Prostate gland (tissue), 2 donors: ENCODE measurements around the gene DDX41. TPM values are rescaled to one million over a fixed set of nuclear protein-coding genes. Genes with fewer than 3 reads are reported as not detected.

Experiments
- DNase-seq: peaks from one replicate; pipeline ENCODE4 v3.0.0-alpha.2; 2019; ENCODE audit warnings: low spot score
- H3K27ac ChIP-seq, 2 donors: fragments of 200-600 bp; sonication (generic); 2 replicates each; pipeline ENCODE4 v1.5.1; 2017 to 2019
- H3K27me3 ChIP-seq: fragments of 200-600 bp; sonication (generic); replicated peaks from 2 replicates; pipeline ENCODE4 v1.5.1; 2019; ENCODE audit not compliant: insufficient read depth
- H3K36me3 ChIP-seq, 2 donors: fragments of 200-600 bp; sonication (generic); 1 replicate in 1 of 2; 2 replicates in 1 of 2; pipeline versions ENCODE4 v1.5.1 to v1.8.1; 2017 to 2019
- H3K4me1 ChIP-seq: fragments of 200-600 bp; sonication (generic); replicated peaks from 2 replicates; pipeline ENCODE4 v1.5.1; 2019
- H3K4me3 ChIP-seq, 2 donors: fragments of 200-600 bp; sonication (generic); 2 replicates each; pipeline ENCODE4 v1.5.1; 2017 to 2019
- H3K9me3 ChIP-seq: fragments of 200-600 bp; sonication (generic); 2 replicates; pipeline ENCODE4 v1.5.1; 2017
- CTCF ChIP-seq, 4 experiments: fragments of 200-600 bp in 2 of 4; fragments of 450-650 bp in 2 of 4; sonication (generic) in 2 of 4; IDR thresholded peaks; 1 replicate in 3 of 4; 2 replicates in 1 of 4; pipeline ENCODE4 v1.5.1; 2016 to 2019; ENCODE audit warnings: antibody characterized with exemption in 4 of 4, mild to moderate bottlenecking in 2 of 4, moderate library complexity in 2 of 4
- POLR2A ChIP-seq: fragments of 450-650 bp; IDR thresholded peaks from one replicate; pipeline ENCODE4 v1.6.1; 2016; ENCODE audit warnings: antibody characterized with exemption, mild to moderate bottlenecking
- POLR2AphosphoS5 ChIP-seq: sonication (generic); formaldehyde crosslinking; IDR thresholded peaks from one replicate; pipeline ENCODE4 v1.6.1; 2017; ENCODE audit warnings: antibody characterized with exemption
- WGBS: methylation state at CpG from one replicate; pipeline ENCODE4 v1.1.5; 2018; 5-methylcytosine and 5-hydroxymethylcytosine counted together
- intact Hi-C: fragments of 100-400 bp; cut with DNase I; formaldehyde crosslinking; loops from one replicate; pipeline ENCODE4 v1.14.2; 2022
- total RNA-seq, 2 donors: library from RNA; depleted of rRNA; stranded (reverse); fragments of >200 nt; gene quantifications; one replicate each; pipeline ENCODE4 v1.1.0, GENCODE V29; 2016

Gene DDX41
- total RNA-seq, 2 donors from 2014 or later, result 126 to 139 TPM

GRCh38 chr5:177503351-177504085 lies 13.2 kb downstream of the DDX41 start:
- Histone ChIP-seq H3K27ac (no peak overlapping the region), H3K27me3 (no peaks in the 10 kb centered on the region), H3K4me1 (no peaks in the 10 kb centered on the region), H3K4me3 (no peak overlapping the region), H3K36me3 (no peaks in the 10 kb centered on the region), H3K9me3 (no peaks in the 10 kb centered on the region)
- WGBS, result 80% methylated on average over 22 of the region's 24 CpGs
- no peak for TF ChIP-seq POLR2AphosphoS5
- TF ChIP-seq POLR2A, result no peak
- TF ChIP-seq CTCF (IDR thresholded peaks at IDR 0.05), result no peak
- intact Hi-C loops, result loop anchor here (5.0 kb wide), 1 partner anchor 111 kb away; no protein-coding TSS in a partner anchor
- DNase-seq, result no peak

DNA sequence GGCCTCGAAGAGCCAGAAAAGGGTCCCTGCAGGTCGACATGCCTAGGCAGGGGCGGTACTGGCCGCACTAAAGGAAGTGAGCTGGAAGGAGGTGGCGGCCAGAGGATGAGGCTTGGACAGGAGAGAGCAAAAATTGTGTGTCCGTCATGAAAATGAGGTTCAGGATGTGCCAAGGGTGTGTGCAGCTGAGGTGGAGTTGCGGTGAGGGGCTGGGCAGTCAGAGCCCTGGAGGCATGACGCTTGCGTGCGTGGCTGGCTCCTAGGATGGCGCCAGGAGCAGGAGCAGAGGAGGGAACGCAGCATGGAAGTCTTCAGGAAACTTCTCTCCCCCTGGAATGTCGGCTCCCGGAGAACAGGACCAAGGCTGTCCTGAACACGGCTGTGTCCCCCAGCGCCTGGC lies 13.9 kb downstream of the DDX41 start:
- 52% methylated on average over 16 of the region's 16 CpGs for WGBS
- no peak for TF ChIP-seq CTCF (IDR thresholded peaks at IDR 0.05)
- TF ChIP-seq POLR2AphosphoS5, result no peak
- no peak for TF ChIP-seq POLR2A
- Histone ChIP-seq H3K27ac (no peak overlapping the region), H3K9me3 (no peaks in the 10 kb centered on the region), H3K4me3 (no peak overlapping the region), H3K4me1 (no peaks in the 10 kb centered on the region), H3K27me3 (no peaks in the 10 kb centered on the region), H3K36me3 (no peaks in the 10 kb centered on the region)
- DNase-seq, result no peak
- intact Hi-C loops, result loop anchor here (5.0 kb wide), 1 partner anchor 111 kb away; no protein-coding TSS in a partner anchor

- Histone ChIP-seq H3K27ac (no peak overlapping the region), H3K36me3 (no peaks in the 10 kb centered on the region), H3K4me3 (no peak overlapping the region), H3K4me1 (no peaks in the 10 kb centered on the region), H3K27me3 (no peaks in the 10 kb centered on the region), H3K9me3 (no peaks in the 10 kb centered on the region)
- DNase-seq, result no peak
- TF ChIP-seq POLR2A, result no peak
- TF ChIP-seq CTCF (IDR thresholded peaks at IDR 0.05), result no peak
- no peak for TF ChIP-seq POLR2AphosphoS5
- 62% methylated on average over 9 of the region's 9 CpGs for WGBS
- intact Hi-C loops, result loop anchor here (5.0 kb wide), 1 partner anchor 110 kb away; no protein-coding TSS in a partner anchor
These were observed 14.7 kb downstream of the DDX41 start for GRCh38 chr5:177501874-177502678.

DNA sequence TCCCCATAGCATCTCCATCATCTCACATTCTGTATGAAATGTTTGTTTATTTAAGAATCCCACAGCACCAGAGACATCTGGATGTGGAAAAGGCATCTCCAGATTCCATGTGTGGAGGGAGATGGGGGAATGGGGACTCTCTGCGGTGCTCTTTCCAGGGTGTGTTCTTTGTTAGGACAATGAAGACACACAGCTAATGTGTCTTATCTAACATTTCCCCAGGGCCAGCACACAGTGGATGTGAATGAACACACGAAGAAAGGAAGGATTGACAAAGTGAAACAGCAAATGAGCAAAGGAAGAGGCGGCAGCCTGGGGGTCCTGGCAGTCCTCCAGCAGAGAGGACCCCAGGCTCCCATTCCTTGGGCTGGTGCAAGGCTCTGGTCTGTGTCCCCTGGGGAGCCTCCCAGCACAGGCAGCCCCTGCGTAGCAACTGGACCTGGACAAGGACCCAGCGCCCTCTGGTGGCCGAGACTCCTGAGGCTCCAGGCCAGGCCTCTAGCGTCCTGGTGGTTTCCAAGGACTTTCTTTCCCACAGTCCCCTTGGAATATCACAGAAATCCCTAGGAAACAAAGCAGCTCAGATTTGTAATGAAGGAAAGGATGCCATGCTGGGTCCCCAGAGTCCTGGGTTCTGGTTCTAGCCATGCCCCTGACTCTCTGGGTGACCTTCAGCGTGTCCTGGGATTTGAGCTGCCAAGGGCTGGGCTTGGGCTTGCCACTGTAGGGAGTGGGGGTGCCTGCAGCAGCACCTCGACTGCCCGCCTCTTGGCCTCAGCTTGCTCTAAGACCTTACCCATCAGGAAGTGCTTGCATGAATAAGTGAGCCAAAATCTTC lies 15.9 kb downstream of the DDX41 start:
- no peak for TF ChIP-seq POLR2A
- TF ChIP-seq POLR2AphosphoS5, result peak; percentile 68
- TF ChIP-seq CTCF (IDR thresholded peaks at IDR 0.05), result peak; percentile 83 to 93 (median 91)
- Histone ChIP-seq H3K9me3 (no peaks in the 10 kb centered on the region), H3K4me3 (no peak overlapping the region), H3K27ac (no peak overlapping the region), H3K36me3 (no peaks in the 10 kb centered on the region), H3K27me3 (no peaks in the 10 kb centered on the region), H3K4me1 (peaks cover 4% of the 10 kb centered on the region)
- intact Hi-C loops, result loop anchor here (5.0 kb wide), 1 partner anchor 109 kb away; no protein-coding TSS in a partner anchor
- peak; percentile 86 for DNase-seq
- WGBS, result 15% methylated on average over 10 of the region's 10 CpGs
